Effector memory CD8-positive, alpha-beta T cell (primary cell): Measurements from ENCODE around the gene TFIP11.

Source experiments
- ATAC-seq: fragments of 150-1000 bp; cut with Tn5 transposase; replicated peaks from 2 replicates; pipeline ENCODE4 v1.10.0; 2021; ENCODE audit warnings: mild to moderate bottlenecking, moderate library complexity
- DNase-seq, 3 experiments: peaks; one replicate each; pipeline ENCODE4 v3.0.0; 2021
- H3K27ac Mint-ChIP-seq, 2 donors: one replicate each; pipeline ENCODE4 v1.8.0; 2022; ENCODE audit warnings: mild to moderate bottlenecking in 2 of 2, mixed read lengths in 2 of 2, moderate library complexity in 2 of 2
- H3K27me3 Mint-ChIP-seq, 2 donors: one replicate each; pipeline ENCODE4 v1.8.0; 2022; ENCODE audit warnings: mixed read lengths in 2 of 2
- H3K36me3 Mint-ChIP-seq: one replicate; pipeline ENCODE4 v1.8.0; 2022; ENCODE audit warnings: mild to moderate bottlenecking, moderate library complexity, mixed read lengths; ENCODE audit not compliant: insufficient read depth
- H3K4me1 Mint-ChIP-seq, 2 donors: one replicate each; pipeline ENCODE4 v1.8.0; 2022; ENCODE audit warnings: low read depth in 2 of 2, mixed read lengths in 2 of 2
- H3K4me3 Mint-ChIP-seq, 2 donors: one replicate each; pipeline ENCODE4 v1.8.0; 2022; ENCODE audit warnings: mild to moderate bottlenecking in 2 of 2, mixed read lengths in 2 of 2, moderate library complexity in 2 of 2
- H3K9me3 Mint-ChIP-seq, 2 donors: one replicate each; pipeline ENCODE4 v1.8.0; 2022; ENCODE audit warnings: mixed read lengths in 2 of 2

The TFIP11 gene

DNA sequence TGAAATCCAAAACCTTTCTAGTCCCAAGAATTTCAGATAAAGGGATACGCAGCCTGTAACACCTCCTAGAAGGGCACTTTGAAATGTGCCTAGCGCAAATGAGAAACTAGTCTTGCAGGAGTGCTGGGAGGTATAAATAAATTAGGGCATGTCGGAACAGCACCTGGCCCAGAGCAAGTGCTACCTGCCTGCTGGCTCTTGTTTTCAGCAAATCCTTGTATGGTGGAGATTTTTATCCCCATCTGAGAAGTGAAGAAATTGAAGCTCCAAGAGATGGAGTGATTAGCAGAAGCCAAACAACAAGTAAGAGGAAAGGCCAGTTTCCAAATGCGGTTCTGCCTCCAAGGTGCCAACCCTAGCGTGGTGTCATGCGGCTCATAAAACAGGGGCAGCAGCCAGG is 36.7 kb upstream of the TFIP11 start:
- Mint-ChIP-seq H3K27ac (peak overlapping the region in 1 of 2 donors; percentile 88), H3K4me1 (peaks cover 40 to 77% of the 10 kb centered on the region in 2 donors), H3K27me3 (no peaks in the 10 kb centered on the region), H3K4me3 (no peak overlapping the region), H3K9me3 (no peaks in the 10 kb centered on the region), H3K36me3 (peaks cover 32% of the 10 kb centered on the region)
- DNase-seq = no peak
- no peak for ATAC-seq

DNA sequence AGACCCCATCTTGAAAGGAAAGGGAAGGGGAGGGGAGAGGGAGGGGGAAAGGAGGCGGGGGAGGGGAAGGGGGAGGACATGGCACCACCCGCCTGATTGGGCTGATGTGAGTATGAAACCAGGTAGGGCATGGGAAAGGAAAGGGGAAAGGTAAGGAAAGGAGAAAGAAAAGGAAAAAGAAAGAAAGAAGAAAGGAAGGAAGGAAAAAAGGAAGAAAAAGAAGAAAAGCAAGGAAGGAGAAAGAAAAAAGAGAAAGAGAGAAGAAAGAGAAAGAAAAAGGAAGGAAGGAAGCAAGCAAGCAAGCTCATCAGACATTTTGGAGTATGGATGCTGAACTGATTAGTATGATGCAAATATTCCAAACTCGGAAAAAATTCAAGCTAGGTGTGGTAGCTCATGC is 36.0 kb upstream of the TFIP11 start:
- no peak for DNase-seq
- ATAC-seq = no peak
- H3K36me3 Mint-ChIP-seq = peaks cover 32% of the 10 kb centered on the region
- peak overlapping the region; percentile 88 for H3K27ac Mint-ChIP-seq
- H3K4me3 Mint-ChIP-seq = no peak overlapping the region
- H3K4me1 Mint-ChIP-seq = peaks cover 40 to 77% of the 10 kb centered on the region in 2 donors
- no peaks in the 10 kb centered on the region for H3K27me3 Mint-ChIP-seq
- no peaks in the 10 kb centered on the region for H3K9me3 Mint-ChIP-seq

DNA sequence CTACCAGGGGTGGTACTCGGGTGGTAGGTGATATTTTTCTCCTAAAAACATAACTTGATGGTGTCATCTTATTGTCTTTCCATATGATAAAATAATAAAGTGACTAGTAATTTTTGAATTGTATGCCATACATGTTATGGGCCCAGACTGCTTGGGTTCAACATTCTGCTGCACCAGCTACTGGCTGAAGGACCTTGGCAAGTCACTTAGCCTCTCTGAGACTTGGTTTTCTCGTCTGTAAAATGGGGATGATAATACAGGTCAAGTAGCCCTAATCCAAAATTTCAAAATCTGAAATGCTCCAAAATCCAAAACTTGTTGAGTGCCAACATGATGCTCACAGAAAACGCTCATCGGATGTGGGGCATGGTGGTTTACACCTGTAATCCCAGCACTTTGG is 35.6 kb upstream of the TFIP11 start:
- H3K36me3 Mint-ChIP-seq = peaks cover 32% of the 10 kb centered on the region
- no peaks in the 10 kb centered on the region for H3K27me3 Mint-ChIP-seq
- no peaks in the 10 kb centered on the region for H3K9me3 Mint-ChIP-seq
- peak overlapping the region; percentile 88 for H3K27ac Mint-ChIP-seq
- H3K4me1 Mint-ChIP-seq = peaks cover 40 to 76% of the 10 kb centered on the region in 2 donors
- H3K4me3 Mint-ChIP-seq = peak overlapping the region in 1 of 2 donors; percentile 60
- DNase-seq (no peak), ATAC-seq (no peak)

DNA sequence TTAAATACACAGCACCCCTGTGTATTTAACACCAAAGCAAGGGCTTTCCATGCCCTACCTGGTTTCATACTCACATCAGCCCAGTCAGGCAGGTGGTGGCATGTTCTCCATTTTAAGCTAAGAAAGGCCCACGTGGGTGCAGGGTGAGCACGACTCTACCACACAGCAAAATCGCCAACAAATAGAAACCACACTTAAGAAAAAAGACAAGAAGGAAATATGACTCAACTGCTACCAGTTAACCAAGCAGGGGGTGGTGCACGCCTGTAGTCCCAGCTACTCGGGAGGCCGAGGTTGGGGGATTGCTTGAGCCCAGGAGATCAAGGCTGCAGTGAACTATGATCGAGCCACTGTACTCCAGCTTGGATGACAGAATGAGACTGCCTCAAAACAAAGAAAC is 35.2 kb upstream of the TFIP11 start:
- Mint-ChIP-seq H3K27ac (peak overlapping the region; percentile 88), H3K4me1 (peaks cover 44 to 79% of the 10 kb centered on the region in 2 donors), H3K9me3 (no peaks in the 10 kb centered on the region), H3K4me3 (peak overlapping the region; percentile 27 to 60), H3K27me3 (no peaks in the 10 kb centered on the region), H3K36me3 (peaks cover 35% of the 10 kb centered on the region)
- ATAC-seq = peak; percentile 74
- peak in 1 of 3 experiments; percentile 8 for DNase-seq

DNA sequence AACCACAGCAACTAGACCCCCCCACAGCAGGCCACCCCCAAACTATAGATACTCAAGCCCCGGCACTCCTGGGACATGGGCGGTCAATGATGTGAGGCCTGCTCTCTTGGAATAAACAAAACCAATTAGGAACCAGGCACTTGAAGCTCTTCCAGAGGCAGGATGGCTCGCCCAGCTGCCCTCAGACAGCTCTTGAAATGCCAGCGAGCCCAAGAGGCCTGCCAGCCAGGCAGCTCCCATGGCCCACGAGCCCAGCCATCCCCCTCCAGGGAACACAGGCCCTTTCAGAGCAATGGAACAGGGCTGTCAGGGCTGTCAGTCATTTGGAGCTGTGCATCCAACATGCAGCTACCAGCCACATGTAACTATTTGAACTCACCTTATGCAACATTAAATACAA is 34.0 kb upstream of the TFIP11 start:
- Mint-ChIP-seq H3K9me3 (no peaks in the 10 kb centered on the region), H3K27me3 (no peaks in the 10 kb centered on the region), H3K4me1 (peaks cover 42 to 71% of the 10 kb centered on the region in 2 donors), H3K36me3 (peaks cover 39% of the 10 kb centered on the region), H3K4me3 (peak overlapping the region; percentile 46 to 60), H3K27ac (peak overlapping the region; percentile 88)
- DNase-seq (no peak), ATAC-seq (no peak)

DNA sequence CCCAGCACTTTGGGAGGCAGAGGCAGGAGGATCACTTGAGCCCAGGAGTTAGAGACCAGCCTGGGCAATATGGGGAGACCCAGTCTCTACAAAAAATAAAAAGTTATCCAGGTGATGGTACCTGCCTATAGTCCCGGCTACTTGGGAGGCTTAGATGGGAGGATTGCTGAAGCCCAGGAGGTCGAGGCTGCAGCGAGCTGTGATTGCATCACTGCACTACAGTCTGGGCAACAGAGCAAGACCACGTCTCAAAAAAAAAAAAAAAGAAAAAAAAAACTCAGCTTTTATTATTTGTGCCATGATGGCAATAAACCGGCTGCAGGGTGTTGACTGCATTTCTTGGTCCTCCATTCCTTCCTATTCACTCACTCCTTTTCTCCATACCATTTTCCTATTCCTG is 33.6 kb upstream of the TFIP11 start:
- peaks cover 39% of the 10 kb centered on the region for H3K36me3 Mint-ChIP-seq
- DNase-seq = no peak
- ATAC-seq = no peak
- H3K27me3 Mint-ChIP-seq = no peaks in the 10 kb centered on the region
- peak overlapping the region in 1 of 2 donors; percentile 46 for H3K4me3 Mint-ChIP-seq
- H3K4me1 Mint-ChIP-seq = peaks cover 39 to 67% of the 10 kb centered on the region in 2 donors
- no peaks in the 10 kb centered on the region for H3K9me3 Mint-ChIP-seq
- H3K27ac Mint-ChIP-seq = peak overlapping the region; percentile 88

DNA sequence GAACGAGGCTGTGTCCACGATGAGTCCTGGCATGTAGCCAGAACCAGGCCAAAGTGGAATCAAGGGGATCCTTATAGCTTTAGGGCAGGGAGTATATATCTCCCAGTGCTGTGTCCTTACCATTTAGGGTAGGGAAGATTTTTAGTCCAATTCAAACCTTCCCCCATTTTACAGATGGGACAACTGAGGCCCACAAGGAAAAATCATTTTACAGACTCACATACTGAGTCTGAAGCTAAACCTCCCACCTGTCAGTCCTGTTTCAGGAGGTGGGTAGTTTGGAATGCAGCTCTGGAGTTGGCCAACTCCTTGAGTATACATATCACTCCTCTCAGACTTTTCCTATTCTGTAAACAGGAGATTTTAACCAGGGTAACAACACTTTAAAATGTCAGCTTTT is 33.1 kb upstream of the TFIP11 start:
- Mint-ChIP-seq H3K27me3 (no peaks in the 10 kb centered on the region), H3K27ac (peak overlapping the region; percentile 66 to 88), H3K9me3 (no peaks in the 10 kb centered on the region), H3K4me1 (peaks cover 39 to 65% of the 10 kb centered on the region in 2 donors), H3K36me3 (peaks cover 41% of the 10 kb centered on the region), H3K4me3 (no peak overlapping the region)
- ATAC-seq (no peak), DNase-seq (no peak)

DNA sequence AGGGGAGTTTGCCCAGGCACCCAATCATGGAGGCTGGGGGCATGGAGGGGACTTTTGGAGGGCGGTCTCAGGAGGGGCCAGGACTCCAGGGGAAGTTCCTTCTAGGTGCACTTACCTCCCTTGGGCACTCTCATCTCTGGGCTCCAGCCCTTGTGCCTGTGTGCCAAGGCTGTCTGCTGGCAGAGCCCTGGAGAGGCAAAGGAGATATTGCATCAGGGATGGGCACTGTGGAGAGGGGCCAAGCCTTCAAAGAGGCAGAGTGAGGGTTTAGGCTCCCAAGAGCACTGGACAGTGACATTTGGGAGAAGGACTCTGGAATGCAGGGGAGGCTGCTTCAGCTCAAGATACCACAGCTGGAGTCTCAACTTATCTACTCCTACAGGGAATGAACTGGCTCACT is 32.2 kb upstream of the TFIP11 start:
- Mint-ChIP-seq H3K9me3 (no peaks in the 10 kb centered on the region), H3K36me3 (peaks cover 45% of the 10 kb centered on the region), H3K27ac (peak overlapping the region; percentile 77 to 91), H3K27me3 (no peaks in the 10 kb centered on the region), H3K4me1 (peaks cover 33 to 61% of the 10 kb centered on the region in 2 donors), H3K4me3 (no peak overlapping the region)
- no peak for ATAC-seq
- DNase-seq = no peak

DNA sequence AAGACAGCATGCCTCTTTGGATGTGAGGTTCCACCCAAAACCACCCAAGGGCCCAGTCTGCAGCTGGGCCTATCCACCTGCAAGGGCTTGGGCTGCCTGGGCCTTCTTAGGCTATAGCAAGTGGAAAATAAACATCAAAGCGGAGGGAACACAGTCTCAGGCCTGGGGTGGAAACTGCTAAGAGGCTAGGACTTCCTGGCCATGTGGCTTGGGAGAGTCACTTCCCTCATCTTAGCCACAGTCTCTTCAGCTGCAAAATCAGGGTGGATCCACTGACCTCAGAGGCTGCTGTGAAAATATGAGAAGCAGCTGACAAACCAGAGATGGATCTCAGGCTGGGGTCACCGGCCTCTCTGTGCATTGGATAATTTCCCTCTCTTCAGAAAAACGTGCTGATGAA is 30.6 kb upstream of the TFIP11 start:
- no peak for DNase-seq

DNA sequence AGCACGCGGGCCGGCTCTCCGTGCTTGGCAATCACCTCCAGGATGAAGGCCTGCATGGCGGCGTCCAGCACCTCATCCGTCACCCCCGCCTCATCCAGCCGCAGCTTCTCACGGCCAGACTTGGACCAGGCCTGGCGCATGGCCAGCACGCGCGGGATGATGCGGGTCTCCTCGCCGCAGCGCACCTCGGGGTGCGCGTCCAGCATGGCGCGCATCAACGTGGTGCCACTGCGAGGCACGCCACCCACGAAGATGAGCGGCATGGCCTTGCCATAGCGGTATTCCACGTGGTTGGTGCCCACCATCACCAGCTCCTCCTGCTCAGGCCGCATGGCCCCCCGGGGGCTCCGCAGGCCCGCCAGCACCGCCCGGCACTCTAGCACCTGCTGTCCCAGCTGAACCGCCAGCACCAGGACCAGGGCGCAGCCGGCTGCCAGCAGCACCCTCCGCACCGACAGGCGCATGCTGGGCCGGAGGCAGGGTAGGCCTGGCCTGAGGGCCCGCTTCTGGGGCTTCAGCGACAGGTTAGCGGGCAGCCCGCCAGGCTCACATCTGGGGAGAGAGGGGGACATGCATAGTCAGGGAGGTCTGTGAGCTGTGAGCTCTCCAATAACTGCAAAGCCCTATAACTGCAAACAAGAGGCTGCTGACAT is 29.0 kb upstream of the TFIP11 start:
- H3K9me3 Mint-ChIP-seq = no peaks in the 10 kb centered on the region
- ATAC-seq (no peak), DNase-seq (no peak)
- H3K4me3 Mint-ChIP-seq = no peak overlapping the region
- H3K36me3 Mint-ChIP-seq = peaks cover 44% of the 10 kb centered on the region
- H3K27me3 Mint-ChIP-seq = no peaks in the 10 kb centered on the region
- no peak overlapping the region for H3K27ac Mint-ChIP-seq
- H3K4me1 Mint-ChIP-seq = peaks cover 24 to 49% of the 10 kb centered on the region in 2 donors

More for the DNA sequence above, 30.6 kb upstream of the TFIP11 start:
- H3K27ac Mint-ChIP-seq = peak overlapping the region; percentile 69 to 91
- peak; percentile 73 for ATAC-seq
- H3K4me1 Mint-ChIP-seq = peaks cover 36 to 58% of the 10 kb centered on the region in 2 donors
- H3K4me3 Mint-ChIP-seq = peak overlapping the region; percentile 18 to 29
- no peaks in the 10 kb centered on the region for H3K27me3 Mint-ChIP-seq
- peaks cover 47% of the 10 kb centered on the region for H3K36me3 Mint-ChIP-seq
- H3K9me3 Mint-ChIP-seq = no peaks in the 10 kb centered on the region

DNA sequence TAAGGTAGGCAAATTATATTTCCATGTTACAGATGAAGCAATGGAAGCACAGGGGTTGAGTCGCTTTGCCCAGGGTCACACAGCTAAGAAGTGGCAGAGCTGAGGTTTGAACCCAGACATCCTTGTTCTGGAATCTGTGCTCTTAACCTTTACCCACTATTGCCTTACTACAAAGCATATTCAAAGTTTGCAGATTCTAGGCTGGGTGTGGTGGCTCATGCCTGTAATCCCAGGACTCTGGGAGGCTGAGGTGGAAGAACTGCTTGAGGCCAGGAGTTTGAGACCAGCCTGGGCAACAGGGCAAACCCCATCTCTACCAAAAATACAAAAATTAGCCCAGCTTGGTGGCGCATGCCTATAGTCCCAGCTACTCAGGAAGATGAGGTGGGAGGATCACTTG is 27.8 kb upstream of the TFIP11 start:
- ATAC-seq (no peak), DNase-seq (no peak)
- Mint-ChIP-seq H3K27me3 (no peaks in the 10 kb centered on the region), H3K4me3 (no peak overlapping the region), H3K9me3 (no peaks in the 10 kb centered on the region), H3K36me3 (peaks cover 56% of the 10 kb centered on the region), H3K4me1 (peaks cover 24 to 55% of the 10 kb centered on the region in 2 donors), H3K27ac (peak overlapping the region in 1 of 2 donors; percentile 56)

DNA sequence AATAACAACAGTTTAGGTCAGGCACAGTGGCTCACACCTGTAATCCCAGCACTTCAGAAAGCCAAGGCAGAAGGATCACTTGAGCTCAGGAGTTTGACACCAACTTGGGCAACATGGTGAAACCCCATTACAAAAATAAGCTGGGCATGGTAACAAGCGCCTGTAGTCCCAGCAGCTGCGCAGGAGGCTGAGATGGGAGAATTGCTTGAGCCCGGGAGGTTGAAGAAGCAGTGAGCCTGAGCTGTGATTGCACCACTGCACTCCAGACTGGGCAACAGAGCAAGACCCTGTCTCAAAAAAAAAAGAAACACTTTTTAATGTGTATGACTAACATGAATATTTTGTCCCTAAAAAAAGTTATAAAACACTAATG is 24.5 kb upstream of the TFIP11 start:
- Mint-ChIP-seq H3K4me1 (peaks cover 11 to 27% of the 10 kb centered on the region in 2 donors), H3K27me3 (no peaks in the 10 kb centered on the region), H3K36me3 (peaks cover 75% of the 10 kb centered on the region), H3K27ac (peak overlapping the region in 1 of 2 donors; percentile 64), H3K9me3 (no peaks in the 10 kb centered on the region), H3K4me3 (no peak overlapping the region)
- ATAC-seq (no peak), DNase-seq (no peak)

DNA sequence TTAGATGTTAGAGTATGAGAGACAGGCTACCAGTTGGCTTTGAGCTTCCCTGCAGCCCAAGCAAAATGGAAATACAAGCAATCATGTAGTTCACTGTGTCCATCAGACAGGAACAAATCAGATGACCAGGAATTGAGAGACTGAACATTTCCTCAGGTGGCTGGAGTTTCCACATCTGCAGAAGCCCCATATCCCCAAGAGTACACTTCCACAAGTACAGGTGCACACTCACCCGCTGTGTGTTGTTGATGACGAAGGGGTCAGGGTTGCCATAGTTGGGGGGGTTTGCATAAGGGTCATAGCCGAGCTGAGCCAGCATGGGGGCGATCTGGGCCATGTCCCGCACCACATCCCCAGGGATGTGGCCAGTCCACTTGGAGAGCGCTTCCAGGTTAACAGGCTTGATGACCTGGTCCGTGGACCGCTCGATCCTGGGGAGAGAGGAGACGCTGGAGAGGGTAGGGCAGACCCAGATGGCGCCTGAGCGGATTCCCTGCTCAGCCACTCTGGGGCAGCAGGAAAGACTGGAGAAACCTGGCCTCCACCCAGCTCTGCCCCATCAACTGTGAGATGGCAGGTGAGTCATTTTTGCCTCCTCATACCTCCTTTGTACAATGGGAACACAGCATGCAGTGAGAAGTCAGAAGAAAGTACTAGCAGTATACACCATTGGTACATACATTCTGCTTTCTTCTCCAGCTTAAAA is 23.9 kb upstream of the TFIP11 start:
- DNase-seq = no peak
- Mint-ChIP-seq H3K9me3 (no peaks in the 10 kb centered on the region), H3K36me3 (peaks cover 80% of the 10 kb centered on the region), H3K27ac (peak overlapping the region; percentile 64 to 83), H3K4me1 (peaks cover 11 to 27% of the 10 kb centered on the region in 2 donors), H3K27me3 (no peaks in the 10 kb centered on the region), H3K4me3 (no peak overlapping the region)
- no peak for ATAC-seq

DNA sequence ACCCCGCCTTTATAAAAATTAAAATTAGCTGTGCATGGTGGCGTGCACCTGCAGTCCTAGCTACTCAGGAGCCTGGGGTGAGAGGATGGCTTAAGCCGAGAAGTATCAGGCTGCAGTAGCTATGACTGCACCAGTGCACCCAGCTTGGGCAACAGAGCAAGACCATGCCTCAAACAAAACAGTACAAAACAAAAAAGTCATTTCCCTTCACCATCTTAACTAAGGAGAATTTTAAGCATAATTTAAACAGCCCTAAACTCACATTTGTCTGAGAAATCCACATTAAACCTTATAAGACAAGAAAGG is 23.3 kb upstream of the TFIP11 start:
- H3K27ac Mint-ChIP-seq = peak overlapping the region; percentile 64 to 83
- no peak for DNase-seq
- H3K36me3 Mint-ChIP-seq = peaks cover 85% of the 10 kb centered on the region
- H3K27me3 Mint-ChIP-seq = no peaks in the 10 kb centered on the region
- ATAC-seq = no peak
- H3K4me1 Mint-ChIP-seq = peaks cover 11 to 26% of the 10 kb centered on the region in 2 donors
- H3K4me3 Mint-ChIP-seq = no peak overlapping the region
- no peaks in the 10 kb centered on the region for H3K9me3 Mint-ChIP-seq
